Measurements from ENCODE around the gene ZNF516.

GRCh38 chr18:76441668-76442412, 53.2 kb downstream of the ZNF516 start:
- TF ChIP-seq CTCF (IDR thresholded peaks at IDR 0.05; ENCODE audit: low read length) (no peak), EZH2 (IDR thresholded peaks at IDR 0.05; ENCODE audit: borderline replicate concordance, low read length) (no peak)

All from OCI-LY1 (cell line).